DMS 273 (cell line): ENCODE measurements around the gene PRKCA.
"Not testable (repeated sequence)": the region's sequence is repeated elsewhere in the genome, so short reads cannot be mapped to it uniquely, and the experiment has no call there.

Source experiments
- DNase-seq: peaks from one replicate; lab custom pipeline; 2025; ENCODE audit not compliant: unreplicated experiment; lab: John Stamatoyannopoulos, UW

PRKCA gene

GRCh38 chr17:66322764-66323163 is 20.4 kb downstream of the PRKCA start:
- DNase-seq: no peak

- peak; percentile 8 for DNase-seq
These were observed 22.1 kb downstream of the PRKCA start for GRCh38 chr17:66324381-66325004.

DNA sequence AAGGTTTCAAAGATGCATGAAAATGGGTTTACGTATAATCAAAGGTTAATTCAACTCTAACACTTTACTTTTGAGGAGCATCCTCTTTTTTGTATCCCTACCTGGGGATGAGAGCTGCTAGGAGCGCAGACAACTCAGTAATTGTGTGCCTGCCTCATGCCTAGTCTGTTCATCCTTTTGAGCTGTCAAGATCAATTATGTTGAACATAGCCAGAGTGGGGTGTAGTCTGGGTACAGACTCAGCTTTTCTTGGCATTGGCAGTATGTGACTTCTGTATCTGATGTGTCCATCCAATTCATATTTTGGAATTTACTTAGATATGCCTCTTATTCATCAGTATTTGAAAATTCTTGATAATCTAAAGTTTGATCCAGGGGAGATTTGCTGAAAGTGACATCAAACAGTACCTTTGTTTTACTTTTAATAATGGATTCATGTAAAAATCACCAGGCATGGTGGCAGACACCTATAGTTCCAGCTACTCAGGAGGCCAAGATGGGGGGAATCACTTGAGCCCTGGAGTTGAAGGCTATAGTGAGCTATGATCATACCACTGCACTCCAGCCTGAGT is 24.1 kb downstream of the PRKCA start:
- no peak for DNase-seq

- no peak for DNase-seq
These were observed 28.2 kb downstream of the PRKCA start for GRCh38 chr17:66330646-66331037.

DNA sequence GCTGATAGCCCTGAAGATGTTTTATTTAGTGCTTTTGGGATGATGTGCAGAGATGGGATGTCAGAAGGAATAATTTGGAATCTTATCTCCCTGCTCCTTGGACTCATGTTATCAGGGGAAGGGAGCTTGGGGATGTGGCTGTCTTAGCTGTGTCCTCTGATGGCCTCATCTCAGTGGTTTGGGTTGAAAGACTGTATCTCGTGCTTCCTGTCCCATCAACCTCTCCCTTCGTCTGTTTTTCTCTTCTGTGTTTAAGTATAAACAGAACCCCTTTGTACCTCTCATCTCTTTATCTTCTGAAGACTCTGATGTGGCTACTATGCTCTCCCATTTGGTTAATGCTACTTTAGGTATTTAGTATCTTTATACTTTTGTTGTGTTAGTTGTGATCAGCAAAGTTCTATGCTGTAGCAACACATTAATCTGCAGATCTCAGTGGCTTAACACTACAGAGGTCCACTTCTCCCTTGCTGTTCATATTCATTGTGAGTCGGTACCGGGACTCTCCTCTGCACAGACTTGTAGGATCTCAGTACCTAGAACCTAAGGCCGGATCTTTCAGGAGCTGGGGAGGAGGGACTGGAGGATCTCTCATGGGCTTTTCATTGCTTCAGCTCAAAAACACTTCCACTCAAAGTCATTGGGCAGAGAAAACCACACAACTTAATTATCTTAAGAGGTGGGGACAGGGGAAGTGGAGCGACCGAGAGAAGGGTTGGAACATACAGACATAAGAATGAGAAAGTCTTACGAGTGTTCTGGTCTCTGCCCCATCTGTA is 28.8 kb downstream of the PRKCA start:
- no peak for DNase-seq

GRCh38 chr17:66335797-66336196 is 33.4 kb downstream of the PRKCA start:
- DNase-seq: no peak

- DNase-seq: no peak
These were observed 34.9 kb downstream of the PRKCA start for GRCh38 chr17:66337268-66337667.

DNA sequence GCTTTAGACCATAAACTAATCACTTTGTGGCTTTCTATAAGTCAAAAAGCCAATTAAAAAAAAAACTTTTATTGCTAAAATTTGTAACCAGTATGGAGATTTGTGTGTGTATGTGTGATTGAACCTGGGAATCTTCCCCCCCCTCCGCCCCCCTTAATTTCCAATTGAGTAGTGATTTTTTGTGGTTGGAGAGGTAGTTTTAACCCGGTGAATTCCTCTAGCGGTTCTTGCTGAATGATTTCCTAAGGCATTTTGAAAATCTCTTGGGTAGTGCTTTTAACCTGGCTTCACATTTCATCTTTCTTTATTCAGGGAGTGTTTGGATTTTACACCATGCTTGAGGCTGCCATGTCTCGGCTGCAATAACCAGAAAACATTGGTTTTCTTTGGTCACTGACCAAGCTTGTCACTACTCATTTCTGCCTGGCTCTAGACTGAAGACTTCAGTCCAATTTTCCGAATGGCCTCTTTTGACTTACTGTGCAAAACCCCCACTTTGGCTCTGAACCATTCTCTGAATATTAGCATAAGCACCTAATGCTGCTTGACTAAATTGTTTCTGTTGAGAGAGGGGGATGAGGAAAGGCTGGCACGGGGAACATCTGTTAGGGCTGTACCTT is 35.6 kb downstream of the PRKCA start:
- DNase-seq: peak; percentile 70

DNA sequence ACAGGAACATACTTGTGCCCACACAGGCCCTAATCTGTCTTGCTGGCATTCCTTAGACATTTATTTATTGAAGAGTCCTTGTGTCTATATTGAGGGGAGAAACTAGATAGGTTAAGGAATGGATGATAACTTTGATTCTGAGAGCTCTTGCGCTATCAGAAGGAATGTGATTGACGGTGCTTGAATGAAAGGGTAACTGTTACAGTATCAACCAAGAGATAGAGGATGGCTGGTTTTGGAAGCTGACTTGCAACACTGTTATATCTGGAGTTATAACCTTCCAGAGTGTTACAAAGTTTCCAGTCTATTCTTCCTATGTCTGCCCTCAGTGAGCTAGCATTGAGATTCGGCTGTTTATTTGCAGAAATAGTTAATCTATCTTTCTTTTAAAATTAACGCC is 36.5 kb downstream of the PRKCA start:
- DNase-seq: no peak

- DNase-seq: no peak
These were observed 37.1 kb downstream of the PRKCA start for GRCh38 chr17:66339561-66339960.

DNA sequence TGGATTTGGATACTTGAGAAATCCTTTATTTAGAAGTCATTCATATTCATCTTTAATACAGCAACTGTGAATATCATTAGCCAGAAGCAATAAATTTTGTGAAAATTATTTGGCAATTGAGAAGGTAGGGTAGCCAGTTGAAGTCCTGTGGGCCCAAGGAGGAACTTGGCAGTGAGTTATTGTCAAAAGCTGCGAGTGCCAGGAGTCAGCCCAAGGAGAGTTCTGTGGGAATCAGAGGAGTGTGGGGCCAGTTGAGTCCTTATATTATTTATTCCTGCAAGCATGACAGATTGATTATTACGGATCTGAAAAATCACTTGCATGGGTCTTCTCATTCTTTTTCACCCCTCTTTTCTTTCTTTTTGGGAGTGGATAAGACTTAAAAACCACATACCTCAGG is 38.3 kb downstream of the PRKCA start:
- DNase-seq: no peak

DNA sequence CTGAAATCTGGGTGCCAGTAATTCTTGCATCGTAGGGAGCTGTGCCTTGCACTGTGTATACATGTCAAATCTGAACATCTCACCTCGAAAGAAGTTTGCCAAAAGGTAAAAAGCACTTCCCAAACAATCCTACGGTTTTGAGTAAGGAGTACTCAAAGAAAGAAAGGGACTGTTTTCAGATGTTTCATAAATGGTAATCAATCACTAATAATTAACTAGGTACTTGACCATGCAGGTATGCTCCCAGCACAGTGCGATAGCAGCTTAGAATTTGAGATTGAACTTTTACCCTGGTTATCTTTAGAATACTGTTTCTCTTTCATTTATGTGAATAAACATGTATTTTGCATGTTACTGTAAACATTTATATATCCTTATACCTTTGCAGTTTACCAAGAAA is 39.0 kb downstream of the PRKCA start:
- DNase-seq: no peak

- DNase-seq: not testable (repeated sequence)
These were observed 39.9 kb downstream of the PRKCA start for GRCh38 chr17:66342263-66342662.

GRCh38 chr17:66343531-66344078 is 41.2 kb downstream of the PRKCA start:
- DNase-seq: no peak

- DNase-seq: no peak
These were observed 42.1 kb downstream of the PRKCA start for GRCh38 chr17:66344473-66344872.

- peak; percentile 37 for DNase-seq
These were observed 42.9 kb downstream of the PRKCA start for GRCh38 chr17:66345264-66345663.

GRCh38 chr17:66345949-66346638 is 43.7 kb downstream of the PRKCA start:
- DNase-seq: not testable (repeated sequence)

DNA sequence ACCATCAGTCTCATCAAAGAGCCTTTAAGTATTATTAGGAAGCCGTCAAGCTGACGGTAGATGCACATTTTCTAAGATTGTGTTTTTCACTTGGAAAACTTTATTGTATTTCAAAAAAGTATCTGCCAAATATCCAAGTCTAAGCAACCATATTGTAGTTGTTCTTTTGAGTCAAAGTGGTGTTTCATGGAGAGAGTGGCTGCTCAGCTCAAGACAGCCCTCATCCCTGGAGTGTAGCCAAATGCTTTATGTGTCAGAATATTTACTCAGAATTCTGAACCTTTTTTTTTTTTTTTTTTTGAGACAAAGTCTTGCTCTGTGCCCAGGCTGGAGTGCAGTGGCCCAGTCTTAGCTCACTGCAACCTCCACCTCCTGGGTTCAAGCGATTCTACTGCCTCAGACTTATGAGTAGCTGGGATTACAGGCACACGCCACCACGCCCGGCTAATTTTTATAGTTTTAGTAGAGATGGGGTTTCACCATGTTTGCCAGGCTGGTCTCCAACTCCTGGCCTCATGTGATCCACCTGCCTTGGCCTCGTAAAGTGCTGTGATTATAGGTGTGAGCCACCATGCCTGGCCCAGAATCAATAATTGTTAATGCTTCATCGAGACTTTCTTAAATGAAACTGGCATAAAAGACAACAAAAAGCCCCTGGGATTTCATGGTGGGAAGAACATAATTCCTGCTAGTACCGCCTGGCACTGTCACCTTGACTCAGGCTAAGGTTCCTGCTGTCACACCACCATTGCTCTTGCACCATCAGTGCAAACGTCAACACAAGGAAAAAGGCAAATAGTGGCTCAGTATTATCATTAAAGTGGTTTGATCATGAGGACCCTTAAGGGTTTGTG is 45.5 kb downstream of the PRKCA start:
- peak; percentile 60 for DNase-seq

- peak; percentile 90 for DNase-seq
These were observed 46.3 kb downstream of the PRKCA start for GRCh38 chr17:66348584-66349165.
